NAMALWA (cell line): Measurements from ENCODE around the gene REM2.
"Not testable (repeated sequence)": the region's sequence is repeated elsewhere in the genome, so short reads cannot be mapped to it uniquely, and the experiment has no call there.

ENCODE experiments used
- DNase-seq: peaks from one replicate; pipeline ENCODE4 v3.0.0-alpha.2; 2015; ENCODE audit warnings: low spot score

Gene REM2

GRCh38 chr14:22848351-22849164 lies 34.5 kb upstream of the REM2 start:
- no peak for DNase-seq

GRCh38 chr14:22849212-22849819 lies 33.7 kb upstream of the REM2 start:
- DNase-seq = no peak

- no peak for DNase-seq
Observed at GRCh38 chr14:22850944-22851764, 31.9 kb upstream of the REM2 start.

- DNase-seq = not testable (repeated sequence)
Observed at GRCh38 chr14:22852178-22852577, 30.8 kb upstream of the REM2 start.

- no peak for DNase-seq
Observed at GRCh38 chr14:22852599-22852939, 30.5 kb upstream of the REM2 start.

GRCh38 chr14:22852940-22853767 lies 29.9 kb upstream of the REM2 start:
- peak; percentile 90 for DNase-seq

GRCh38 chr14:22854296-22854695 lies 28.7 kb upstream of the REM2 start:
- DNase-seq = not testable (repeated sequence)

GRCh38 chr14:22854963-22855724 lies 27.9 kb upstream of the REM2 start:
- no peak for DNase-seq

GRCh38 chr14:22856428-22856827 lies 26.6 kb upstream of the REM2 start:
- no peak for DNase-seq

GRCh38 chr14:22860377-22860776 lies 22.6 kb upstream of the REM2 start:
- DNase-seq = not testable (repeated sequence)

GRCh38 chr14:22861651-22862050 lies 21.4 kb upstream of the REM2 start:
- no peak for DNase-seq

GRCh38 chr14:22864979-22865378 lies 18.0 kb upstream of the REM2 start:
- DNase-seq = no peak

GRCh38 chr14:22865424-22866405 lies 17.3 kb upstream of the REM2 start:
- no peak for DNase-seq

- DNase-seq = no peak
Observed at GRCh38 chr14:22866874-22867273, 16.1 kb upstream of the REM2 start.

GRCh38 chr14:22870811-22871223 lies 12.2 kb upstream of the REM2 start:
- no peak for DNase-seq

GRCh38 chr14:22871224-22872032 lies 11.6 kb upstream of the REM2 start, which contains the start of gene LRP10:
LRP10 (plus strand) TSS chr14:22871740; CDS start chr14:22872304, 564 bp downstream.
- DNase-seq = peak; percentile 95

- DNase-seq = peak; percentile 75
Observed at GRCh38 chr14:22872033-22872832, 10.8 kb upstream of the REM2 start.
